ENCODE data around the gene ZNF133.

The ZNF133 gene

GRCh38 chr20:18361678-18362077, 73.4 kb downstream of the ZNF133 start:
- DNase-seq (ENCODE audit: low read depth in 2 of 2): no peak

GRCh38 chr20:18362916-18363315, 74.6 kb downstream of the ZNF133 start:
- no peak for DNase-seq (ENCODE audit: low read depth in 2 of 2)

DNA sequence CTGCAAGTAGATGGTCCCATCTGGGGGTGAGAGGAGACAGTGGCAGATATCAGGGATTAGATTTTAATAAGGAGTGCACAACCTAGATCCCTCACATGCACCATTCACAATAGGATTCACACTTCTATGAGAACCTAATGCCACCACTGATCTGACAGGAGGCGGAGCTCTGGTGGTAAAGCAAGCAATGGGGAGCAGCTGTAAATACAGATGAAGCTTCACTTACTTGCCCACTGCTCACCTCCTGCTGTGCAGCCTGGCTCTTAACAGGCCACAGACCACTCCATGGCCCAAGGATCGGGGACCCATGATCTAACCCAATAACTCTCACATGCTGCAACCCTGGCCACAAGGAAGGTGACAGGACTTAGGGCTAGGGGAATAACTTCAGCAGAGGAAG, 75.4 kb downstream of the ZNF133 start:
- DNase-seq (ENCODE audit: low read depth in 2 of 2): no peak

GRCh38 chr20:18364768-18365167, 76.4 kb downstream of the ZNF133 start:
- no peak for DNase-seq (ENCODE audit: low read depth in 2 of 2)

All from stimulated activated CD4-positive, alpha-beta T cell treated with anti-CD3 and anti-CD28 coated beads, Interleukin-1b, Interleukin-23, amount 100 ng/mL, for 1 hour (primary cell).